Activated CD8-positive, alpha-beta T cell treated with anti-CD3 and anti-CD28 coated beads, Interleukin-2, amount 10 ng/mL, durations not matched to agents 7 days and 5 days (primary cell): ENCODE measurements around the gene PRRC1. TPM values are rescaled to one million over a fixed set of nuclear protein-coding genes. Genes with fewer than 3 reads are reported as not detected.

Experiments used
- ATAC-seq: fragments of 150-1000 bp; cut with Tn5 transposase; one replicate; pipeline ENCODE4 v1.10.0; 2021; ENCODE audit warnings: moderate library complexity
- CTCF ChIA-PET: fragments of 350-600 bp; sonication (Branson Sonifier 250); formaldehyde crosslinking; loops from one replicate; lab custom pipeline; 2021; ENCODE audit warnings: antibody characterized with exemption; lab: Charles Lee
- POLR2A ChIA-PET: fragments of 350-600 bp; sonication (Branson Sonifier 250); formaldehyde crosslinking; loops from one replicate; lab custom pipeline; 2021; ENCODE audit warnings: antibody characterized with exemption; lab: Charles Lee
- DNase-seq: peaks from one replicate; pipeline ENCODE4 v3.0.0-alpha.2; 2020
- H3K27ac Mint-ChIP-seq: one replicate; pipeline ENCODE4 v1.8.0; 2021; ENCODE audit warnings: mild to moderate bottlenecking, mixed read lengths
- H3K27me3 Mint-ChIP-seq: one replicate; pipeline ENCODE4 v1.8.0; 2021; ENCODE audit warnings: low read depth, mixed read lengths
- H3K36me3 Mint-ChIP-seq: one replicate; pipeline ENCODE4 v1.8.0; 2021; ENCODE audit warnings: low read depth, mixed read lengths
- H3K4me1 Mint-ChIP-seq: one replicate; pipeline ENCODE4 v1.8.0; 2021; ENCODE audit warnings: low read depth, mixed read lengths
- H3K4me3 Mint-ChIP-seq: one replicate; pipeline ENCODE4 v1.8.0; 2021; ENCODE audit warnings: mild to moderate bottlenecking, mixed read lengths
- H3K9me3 Mint-ChIP-seq: one replicate; pipeline ENCODE4 v1.8.0; 2022; ENCODE audit warnings: mixed read lengths; ENCODE audit not compliant: insufficient read depth
- total RNA-seq, 2 experiments: library from RNA; stranded (reverse); gene quantifications; one replicate each; pipeline ENCODE4 v1.2.3, GENCODE V29; 2021

The PRRC1 gene
- 10 to 100 TPM; 36.0 to 41.3 TPM for total RNA-seq

- peak; percentile 84 for DNase-seq
- peaks cover 21% of the 10 kb centered on the region for H3K4me1 Mint-ChIP-seq
Observed at GRCh38 chr5:127517480-127518318, at the start of gene PRRC1. Gene PRRC1 (plus strand): TSS chr5:127517640. CDS start chr5:127523480, 5,840 bp downstream.

GRCh38 chr5:127471211-127471610 is 46.2 kb upstream of the PRRC1 start:
- ATAC-seq (no peak), DNase-seq (no peak)
- Mint-ChIP-seq H3K36me3 (no peaks in the 10 kb centered on the region), H3K4me1 (no peaks in the 10 kb centered on the region), H3K9me3 (no peaks in the 10 kb centered on the region), H3K27me3 (peaks cover 12% of the 10 kb centered on the region), H3K4me3 (no peak overlapping the region), H3K27ac (no peak overlapping the region)
- ChIA-PET CTCF (no interaction called here), POLR2A (no interaction called here)

More at GRCh38 chr5:127517480-127518318, at the start of gene PRRC1:
- ChIA-PET CTCF (interaction anchor here (0.9 to 1.0 kb wide), 2 partner anchors 19 kb away, joined by 3 read pairs; no protein-coding TSS in a partner anchor), POLR2A (no interaction called here)
- Mint-ChIP-seq H3K9me3 (no peaks in the 10 kb centered on the region), H3K36me3 (peaks cover 30% of the 10 kb centered on the region), H3K27me3 (peaks cover 7% of the 10 kb centered on the region), H3K4me3 (peak within 1 kb of the TSS; percentile 85), H3K27ac (peak within 1 kb of the TSS; percentile 77)
- peak; percentile 96 for ATAC-seq

- H3K36me3 Mint-ChIP-seq: no peaks in the 10 kb centered on the region
- ChIA-PET CTCF (interaction anchor here (1.0 kb wide), 1 partner anchor 19 kb away, joined by 4 read pairs; no protein-coding TSS in a partner anchor), POLR2A (no interaction called here)
- no peak for DNase-seq
- no peak overlapping the region for H3K27ac Mint-ChIP-seq
- H3K9me3 Mint-ChIP-seq: no peaks in the 10 kb centered on the region
- ATAC-seq: no peak
- H3K4me1 Mint-ChIP-seq: no peaks in the 10 kb centered on the region
- peaks cover 12% of the 10 kb centered on the region for H3K27me3 Mint-ChIP-seq
- no peak overlapping the region for H3K4me3 Mint-ChIP-seq
Observed at GRCh38 chr5:127472700-127473099, 44.7 kb upstream of the PRRC1 start.

- no peaks in the 10 kb centered on the region for H3K9me3 Mint-ChIP-seq
- H3K4me3 Mint-ChIP-seq: no peak overlapping the region
Observed at GRCh38 chr5:127486471-127486870, 31.0 kb upstream of the PRRC1 start.

GRCh38 chr5:127492854-127493738 is 24.3 kb upstream of the PRRC1 start:
- Mint-ChIP-seq H3K9me3 (no peaks in the 10 kb centered on the region), H3K4me1 (no peaks in the 10 kb centered on the region), H3K27ac (no peak overlapping the region), H3K27me3 (peaks cover 39% of the 10 kb centered on the region), H3K4me3 (no peak overlapping the region), H3K36me3 (no peaks in the 10 kb centered on the region)
- ChIA-PET CTCF (interaction anchor here (0.7 to 2.2 kb wide), 24 partner anchors 8 to 842 kb away, joined by 3 to 13 read pairs (median 3); no protein-coding TSS in a partner anchor), POLR2A (interaction anchor here (1.0 kb wide), 1 partner anchor 639 kb away, joined by 3 read pairs; no protein-coding TSS in a partner anchor)
- no peak for DNase-seq
- no peak for ATAC-seq

More at GRCh38 chr5:127486471-127486870, 31.0 kb upstream of the PRRC1 start:
- ATAC-seq (no peak), DNase-seq (no peak)
- Mint-ChIP-seq H3K36me3 (no peaks in the 10 kb centered on the region), H3K27ac (no peak overlapping the region), H3K27me3 (peaks cover 24% of the 10 kb centered on the region), H3K4me1 (no peaks in the 10 kb centered on the region)
- CTCF ChIA-PET: no interaction called here
- POLR2A ChIA-PET: no interaction called here

- Mint-ChIP-seq H3K36me3 (no peaks in the 10 kb centered on the region), H3K4me3 (no peak overlapping the region), H3K4me1 (no peaks in the 10 kb centered on the region), H3K27me3 (peaks cover 24% of the 10 kb centered on the region), H3K27ac (no peak overlapping the region), H3K9me3 (no peaks in the 10 kb centered on the region)
- CTCF ChIA-PET: no interaction called here
- POLR2A ChIA-PET: no interaction called here
- no peak for ATAC-seq
- no peak for DNase-seq
Observed at GRCh38 chr5:127498548-127498947, 18.9 kb upstream of the PRRC1 start.

GRCh38 chr5:127505905-127506304 is 11.5 kb upstream of the PRRC1 start:
- no peaks in the 10 kb centered on the region for H3K4me1 Mint-ChIP-seq
- H3K36me3 Mint-ChIP-seq: no peaks in the 10 kb centered on the region
- no peak for ATAC-seq
- DNase-seq: no peak
- no peak overlapping the region for H3K4me3 Mint-ChIP-seq
- no peaks in the 10 kb centered on the region for H3K9me3 Mint-ChIP-seq
- POLR2A ChIA-PET: no interaction called here
- CTCF ChIA-PET: interaction anchor here (1.0 to 2.2 kb wide), 2 partner anchors 10 to 13 kb away, joined by 5 to 6 read pairs; no protein-coding TSS in a partner anchor
- no peak overlapping the region for H3K27ac Mint-ChIP-seq
- peaks cover 23% of the 10 kb centered on the region for H3K27me3 Mint-ChIP-seq

- no peak for ATAC-seq
- Mint-ChIP-seq H3K36me3 (no peaks in the 10 kb centered on the region), H3K4me3 (no peak overlapping the region), H3K27ac (no peak overlapping the region), H3K9me3 (no peaks in the 10 kb centered on the region), H3K4me1 (no peaks in the 10 kb centered on the region), H3K27me3 (peaks cover 29% of the 10 kb centered on the region)
- ChIA-PET CTCF (interaction anchor here (1.0 to 2.2 kb wide), 4 partner anchors 10 to 193 kb away, joined by 3 to 6 read pairs (median 5); no protein-coding TSS in a partner anchor), POLR2A (no interaction called here)
- no peak for DNase-seq
Observed at GRCh38 chr5:127506616-127507015, 10.8 kb upstream of the PRRC1 start.

- Mint-ChIP-seq H3K36me3 (no peaks in the 10 kb centered on the region), H3K4me3 (no peak overlapping the region), H3K27ac (no peak overlapping the region), H3K4me1 (no peaks in the 10 kb centered on the region), H3K9me3 (no peaks in the 10 kb centered on the region), H3K27me3 (peaks cover 38% of the 10 kb centered on the region)
- POLR2A ChIA-PET: no interaction called here
- CTCF ChIA-PET: interaction anchor here (1.8 kb wide), 1 partner anchor 16 kb away, joined by 7 read pairs; no protein-coding TSS in a partner anchor
- ATAC-seq (no peak), DNase-seq (no peak)
Observed at GRCh38 chr5:127508644-127509373, 8.6 kb upstream of the PRRC1 start.

- Mint-ChIP-seq H3K27ac (no peak overlapping the region), H3K36me3 (no peaks in the 10 kb centered on the region), H3K4me3 (no peak overlapping the region), H3K27me3 (peaks cover 24% of the 10 kb centered on the region), H3K4me1 (peaks cover 7% of the 10 kb centered on the region), H3K9me3 (no peaks in the 10 kb centered on the region)
- ATAC-seq (no peak), DNase-seq (no peak)
- ChIA-PET CTCF (interaction anchor here (0.9 to 2.0 kb wide), 2 partner anchors 20 to 23 kb away, joined by 3 to 9 read pairs; no protein-coding TSS in a partner anchor), POLR2A (interaction anchor here (0.6 kb wide), 1 partner anchor 1075 kb away, joined by 3 read pairs; no protein-coding TSS in a partner anchor)
Observed at GRCh38 chr5:127513408-127513970, 4.0 kb upstream of the PRRC1 start.
